ENCODE measurements around the gene NFIB. TPM values are rescaled to one million over a fixed set of nuclear protein-coding genes. Genes with fewer than 3 reads are reported as not detected.

NFIB gene
- total RNA-seq, 4 donors from 2014 or later, result 40.2 to 150 (median 83.7) TPM

DNA sequence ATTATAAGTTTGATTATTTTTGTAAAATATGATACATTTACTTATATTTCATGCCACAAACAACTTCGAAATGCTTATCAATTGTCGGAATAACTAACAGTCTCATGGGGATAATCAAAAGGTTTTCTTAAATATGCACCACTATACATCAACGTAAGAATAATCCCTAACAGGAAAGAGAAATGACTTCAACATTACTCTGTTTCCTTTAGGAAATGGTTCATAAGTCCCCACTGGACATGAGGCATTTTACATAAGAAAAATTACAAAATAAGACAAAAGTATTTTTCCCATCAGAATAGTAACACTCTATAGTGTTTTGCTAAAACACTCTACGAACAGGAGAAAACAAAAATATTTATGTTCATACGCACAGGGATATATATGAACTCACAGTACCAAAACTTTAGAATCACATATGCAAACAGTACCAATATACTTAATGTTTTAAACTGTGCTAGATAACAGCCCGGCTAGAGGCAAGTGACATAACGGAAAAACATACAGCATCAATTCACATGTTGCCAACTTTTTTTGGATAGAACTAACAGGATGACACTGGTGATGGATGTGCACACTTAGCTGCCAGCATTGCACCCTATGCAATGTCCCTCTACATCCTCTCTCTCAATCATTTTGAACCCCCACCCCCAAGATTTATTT is 120.5 kb downstream of the NFIB start:
- H3K27me3 ChIP-seq, result no peaks in the 10 kb centered on the region
- no peak overlapping the region for H3K4me3 ChIP-seq
- intact Hi-C loops (cut with DNase I; ENCODE audit: low total_unique reads) (loop anchor here (10.0 kb wide), 1 partner anchor 99 kb away; no protein-coding TSS in a partner anchor), in situ Hi-C loops (cut with MboI; ENCODE audit: low pct_ligation_motif_present in 1 of 4, low pct_unique_long_range_greater_than_20kb in 1 of 4, low sequenced_read_pairs in 3 of 4) (no loop called here)
- H3K9me3 ChIP-seq, result no peaks in the 10 kb centered on the region
- 82% methylated on average over 7 of the region's 7 CpGs for WGBS, 2 donors (ENCODE audit: low coverage in 1 of 2)
- H3K4me1 ChIP-seq, result peaks cover 3 to 19% (median 8%) of the 10 kb centered on the region in 4 donors
- H3K36me3 ChIP-seq, result no peaks in the 10 kb centered on the region
- DNase-seq, result no peak
- H3K27ac ChIP-seq, result no peak overlapping the region
- TF ChIP-seq POLR2AphosphoS5 (IDR thresholded peaks at IDR 0.05), result no peak
- no peak for TF ChIP-seq EP300 (IDR thresholded peaks at IDR 0.05; ENCODE audit: low read depth)
- no peak for TF ChIP-seq CTCF (IDR thresholded peaks at IDR 0.05)
- TF ChIP-seq POLR2A (IDR thresholded peaks at IDR 0.05), result no peak

GRCh38 chr9:14192556-14192955 is 121.4 kb downstream of the NFIB start:
- Histone ChIP-seq H3K36me3 (no peaks in the 10 kb centered on the region), H3K4me1 (peaks cover 0 to 17% (median 4%) of the 10 kb centered on the region in 4 donors), H3K4me3 (no peak overlapping the region), H3K27ac (no peak overlapping the region), H3K9me3 (no peaks in the 10 kb centered on the region), H3K27me3 (no peaks in the 10 kb centered on the region)
- WGBS, 2 donors (ENCODE audit: low coverage in 1 of 2), result 81 to 100% methylated on average over 1 of the region's 1 CpG
- no peak for TF ChIP-seq POLR2AphosphoS5 (IDR thresholded peaks at IDR 0.05)
- no peak for TF ChIP-seq EP300 (IDR thresholded peaks at IDR 0.05; ENCODE audit: low read depth)
- no peak for TF ChIP-seq POLR2A (IDR thresholded peaks at IDR 0.05)
- no peak for TF ChIP-seq CTCF (IDR thresholded peaks at IDR 0.05)
- DNase-seq, result no peak
- in situ Hi-C loops (cut with MboI; ENCODE audit: low pct_ligation_motif_present in 1 of 4, low pct_unique_long_range_greater_than_20kb in 1 of 4, low sequenced_read_pairs in 3 of 4) (no loop called here), intact Hi-C loops (cut with DNase I; ENCODE audit: low total_unique reads) (loop anchor here (10.0 kb wide), 1 partner anchor 98 kb away; no protein-coding TSS in a partner anchor)

DNA sequence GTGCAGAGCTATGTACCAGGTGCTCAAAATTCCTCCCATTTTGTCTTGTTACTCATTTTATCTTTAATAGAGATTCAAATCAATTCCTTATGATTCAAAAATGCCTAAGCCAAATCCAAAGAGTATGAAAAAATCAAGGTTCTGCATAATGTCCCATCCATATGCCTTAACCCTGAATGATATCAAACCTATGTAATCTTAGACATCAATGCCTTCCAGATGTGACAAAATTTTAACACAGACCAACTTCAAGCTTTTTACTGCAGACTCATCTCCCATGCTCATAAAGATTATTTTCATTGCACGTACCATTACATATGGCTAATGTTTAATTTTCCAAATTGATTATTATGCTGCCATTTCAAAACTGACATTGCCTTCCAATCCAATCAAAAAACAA is 122.4 kb downstream of the NFIB start:
- Histone ChIP-seq H3K9me3 (no peaks in the 10 kb centered on the region), H3K4me3 (no peak overlapping the region), H3K4me1 (peaks cover 0 to 9% (median 0%) of the 10 kb centered on the region in 4 donors), H3K36me3 (no peaks in the 10 kb centered on the region), H3K27ac (no peak overlapping the region), H3K27me3 (no peaks in the 10 kb centered on the region)
- 78 to 93% methylated on average over 1 of the region's 1 CpG for WGBS, 2 donors (ENCODE audit: low coverage in 1 of 2)
- no peak for DNase-seq
- no peak for TF ChIP-seq POLR2AphosphoS5 (IDR thresholded peaks at IDR 0.05)
- TF ChIP-seq CTCF (IDR thresholded peaks at IDR 0.05), result no peak
- no peak for TF ChIP-seq EP300 (IDR thresholded peaks at IDR 0.05; ENCODE audit: low read depth)
- TF ChIP-seq POLR2A (IDR thresholded peaks at IDR 0.05), result no peak
- intact Hi-C loops (cut with DNase I; ENCODE audit: low total_unique reads) (loop anchor here (10.0 kb wide), 1 partner anchor 97 kb away; no protein-coding TSS in a partner anchor), in situ Hi-C loops (cut with MboI; ENCODE audit: low pct_ligation_motif_present in 1 of 4, low pct_unique_long_range_greater_than_20kb in 1 of 4, low sequenced_read_pairs in 3 of 4) (no loop called here)

- no peaks in the 10 kb centered on the region for H3K9me3 ChIP-seq
- peaks cover 0 to 13% (median 0%) of the 10 kb centered on the region in 4 donors for H3K4me1 ChIP-seq
- in situ Hi-C loops (cut with MboI; ENCODE audit: low pct_ligation_motif_present in 1 of 4, low pct_unique_long_range_greater_than_20kb in 1 of 4, low sequenced_read_pairs in 3 of 4) (no loop called here), intact Hi-C loops (cut with DNase I; ENCODE audit: low total_unique reads) (loop anchor here (10.0 kb wide), 1 partner anchor 95 kb away; no protein-coding TSS in a partner anchor)
- no peaks in the 10 kb centered on the region for H3K36me3 ChIP-seq
- TF ChIP-seq POLR2A (IDR thresholded peaks at IDR 0.05) (no peak), POLR2AphosphoS5 (IDR thresholded peaks at IDR 0.05) (no peak), EP300 (IDR thresholded peaks at IDR 0.05; ENCODE audit: low read depth) (no peak), CTCF (IDR thresholded peaks at IDR 0.05) (no peak)
- no peak overlapping the region for H3K27ac ChIP-seq
- 64 to 67% methylated on average over 1 of the region's 1 CpG for WGBS, 2 donors (ENCODE audit: low coverage in 1 of 2)
- no peak overlapping the region for H3K4me3 ChIP-seq
- no peak for DNase-seq
- H3K27me3 ChIP-seq, result no peaks in the 10 kb centered on the region
These were observed 123.7 kb downstream of the NFIB start for GRCh38 chr9:14190240-14190639.
